HCT116 (cell line): ENCODE data around the gene FNDC3B.

ENCODE experiments used
- FOSL1 ChIP-seq: IDR thresholded peaks from 2 replicates; pipeline ENCODE4 v1.6.1; 2012; ENCODE audit warnings: low read depth
- MAX ChIP-seq: IDR thresholded peaks from 2 replicates; pipeline ENCODE4 v1.6.1; 2012
- POLR2AphosphoS5 ChIP-seq: IDR thresholded peaks from 2 replicates; pipeline ENCODE4 v1.6.1; 2011; ENCODE audit warnings: mild to moderate bottlenecking, low read depth, low read length, moderate library complexity
- REST ChIP-seq: IDR thresholded peaks from 2 replicates; pipeline ENCODE4 v1.6.1; 2012; ENCODE audit warnings: low read depth

- no peak for TF ChIP-seq POLR2AphosphoS5
- TF ChIP-seq MAX: no peak
- no peak for TF ChIP-seq REST
- TF ChIP-seq FOSL1: no peak
Observed at GRCh38 chr3:172339892-172340291, 300.5 kb downstream of the FNDC3B start.
